HS-27A (cell line): Measurements from ENCODE around the gene DYSF.

Experiments used
- DNase-seq: peaks from one replicate; pipeline ENCODE4 v3.0.0-alpha.2; 2012; ENCODE audit warnings: low read depth, missing footprints

The DYSF gene

GRCh38 chr2:71456617-71457016 is 3.3 kb downstream of the DYSF start:
- DNase-seq, result no peak

GRCh38 chr2:71457123-71457915 is 4.0 kb downstream of the DYSF start:
- DNase-seq, result no peak

- no peak for DNase-seq
Measured at GRCh38 chr2:71457923-71458322, 4.6 kb downstream of the DYSF start.

- no peak for DNase-seq
Measured at GRCh38 chr2:71458413-71459083, 5.2 kb downstream of the DYSF start.

GRCh38 chr2:71459084-71459431 is 5.7 kb downstream of the DYSF start:
- DNase-seq, result no peak

GRCh38 chr2:71460056-71460455 is 6.7 kb downstream of the DYSF start:
- no peak for DNase-seq

- DNase-seq, result no peak
Measured at GRCh38 chr2:71460595-71461303, 7.4 kb downstream of the DYSF start.

- DNase-seq, result no peak
Measured at GRCh38 chr2:71461304-71461671, 7.9 kb downstream of the DYSF start.

- no peak for DNase-seq
Measured at GRCh38 chr2:71462056-71462605, 8.8 kb downstream of the DYSF start.

GRCh38 chr2:71462641-71463341 is 9.4 kb downstream of the DYSF start:
- DNase-seq, result no peak

GRCh38 chr2:71463342-71463654 is 9.9 kb downstream of the DYSF start:
- no peak for DNase-seq

GRCh38 chr2:71464389-71464788 is 11.0 kb downstream of the DYSF start:
- DNase-seq, result no peak

GRCh38 chr2:71465356-71465755 is 12.0 kb downstream of the DYSF start:
- no peak for DNase-seq

- DNase-seq, result no peak
Measured at GRCh38 chr2:71465961-71466300, 12.6 kb downstream of the DYSF start.

GRCh38 chr2:71466301-71467179 is 13.2 kb downstream of the DYSF start:
- DNase-seq, result no peak

- DNase-seq, result no peak
Measured at GRCh38 chr2:71467180-71467815, 13.9 kb downstream of the DYSF start.

- no peak for DNase-seq
Measured at GRCh38 chr2:71468279-71469015, 15.1 kb downstream of the DYSF start.

GRCh38 chr2:71469403-71470398 is 16.3 kb downstream of the DYSF start:
- DNase-seq, result no peak

- DNase-seq, result peak; percentile 64
Measured at GRCh38 chr2:71471276-71471675, 17.9 kb downstream of the DYSF start.
